Caco-2 (cell line): ENCODE results near the gene RSPO4. TPM values are rescaled to one million over a fixed set of nuclear protein-coding genes. Genes with fewer than 3 reads are reported as not detected.

Experiments used
- BruUV-seq: library from RNA; stranded (reverse); fragments of 400-500 nt; replicated peaks from 2 replicates; lab custom pipeline; 2021; lab: Mats Ljungman, UMichigan
- CTCF ChIA-PET: fragments of 300-600 bp; sonication (Branson Sonifier 250); formaldehyde crosslinking; loops from one replicate; lab custom pipeline; 2022; ENCODE audit warnings: antibody characterized with exemption; lab: Charles Lee
- POLR2A ChIA-PET: fragments of 300-600 bp; sonication (Branson Sonifier 250); formaldehyde crosslinking; loops from one replicate; lab custom pipeline; 2022; ENCODE audit warnings: antibody characterized with exemption; lab: Charles Lee
- DNase-seq, 2 experiments: peaks; one replicate each; pipeline versions ENCODE4 v3.0.0 to v3.0.0-alpha.2; 2020 to 2022
- H3K27me3 ChIP-seq: replicated peaks from 2 replicates; pipeline ENCODE4 v1.6.0; 2011; ENCODE audit warnings: low read length; ENCODE audit not compliant: control insufficient read depth, insufficient read depth
- H3K36me3 ChIP-seq: 2 replicates; pipeline ENCODE4 v1.5.1; 2011; ENCODE audit warnings: low read length; ENCODE audit not compliant: control insufficient read depth, insufficient read depth
- H3K4me1 ChIP-seq: fragments of 250-450 bp; sonication (Bioruptor Pico); 2 replicates; pipeline ENCODE4 v1.5.1; 2020; ENCODE audit warnings: mild to moderate bottlenecking
- H3K4me3 ChIP-seq: 2 replicates; pipeline ENCODE4 v1.5.1; 2011; ENCODE audit warnings: low read depth, mild to moderate bottlenecking, control low read depth, low read length
- H3K9me3 ChIP-seq: fragments of 250-450 bp; sonication (Bioruptor Pico); 2 replicates; pipeline ENCODE4 v1.5.1; 2020; ENCODE audit warnings: mild to moderate bottlenecking, moderate library complexity
- H3K27ac Mint-ChIP-seq: one replicate; pipeline ENCODE4 v1.8.0; 2022; ENCODE audit warnings: mixed read lengths; ENCODE audit not compliant: unreplicated experiment
- H3K27me3 Mint-ChIP-seq: one replicate; pipeline ENCODE4 v1.8.0; 2022; ENCODE audit warnings: mixed read lengths; ENCODE audit not compliant: insufficient read depth, unreplicated experiment
- H3K36me3 Mint-ChIP-seq: one replicate; pipeline ENCODE4 v1.8.0; 2022; ENCODE audit warnings: mild to moderate bottlenecking, mixed read lengths; ENCODE audit not compliant: insufficient read depth, unreplicated experiment
- H3K4me1 Mint-ChIP-seq: one replicate; pipeline ENCODE4 v1.8.0; 2022; ENCODE audit warnings: low read depth, mixed read lengths; ENCODE audit not compliant: unreplicated experiment
- H3K4me3 Mint-ChIP-seq: one replicate; pipeline ENCODE4 v1.8.0; 2022; ENCODE audit warnings: mild to moderate bottlenecking, moderate library complexity, mixed read lengths; ENCODE audit not compliant: unreplicated experiment
- H3K9me3 Mint-ChIP-seq: one replicate; pipeline ENCODE4 v1.8.0; 2022; ENCODE audit warnings: mixed read lengths; ENCODE audit not compliant: unreplicated experiment
- intact Hi-C: fragments of 100-400 bp; cut with micrococcal nuclease; formaldehyde crosslinking; loops from one replicate; pipeline ENCODE4 v1.10.0; 2022; ENCODE audit not compliant: unreplicated experiment
- total RNA-seq: library from RNA; stranded (reverse); gene quantifications from 2 replicates; pipeline ENCODE4 v1.2.3, GENCODE V29; 2022
- TF ChIP-seq, protein P1 (sequence below), 2 experiments: fragments of 200-600 bp in 1 of 2; IDR thresholded peaks; 1 replicate in 1 of 2; 2 replicates in 1 of 2; pipeline versions ENCODE4 v1.5.1 to v1.8.0; 2011 to 2022; ENCODE audit warnings: antibody characterized with exemption in 1 of 2, control low read depth in 1 of 2, inconsistent platforms in 1 of 2, low read depth in 1 of 2, low read length in 1 of 2, mild to moderate bottlenecking in 1 of 2, moderate library complexity in 1 of 2; ENCODE audit not compliant: insufficient read depth in 1 of 2, severe bottlenecking in 1 of 2, unreplicated experiment in 1 of 2

RSPO4 gene
- total RNA-seq, 1 experiment from 2014 or later, result 0.41 TPM

DNA sequence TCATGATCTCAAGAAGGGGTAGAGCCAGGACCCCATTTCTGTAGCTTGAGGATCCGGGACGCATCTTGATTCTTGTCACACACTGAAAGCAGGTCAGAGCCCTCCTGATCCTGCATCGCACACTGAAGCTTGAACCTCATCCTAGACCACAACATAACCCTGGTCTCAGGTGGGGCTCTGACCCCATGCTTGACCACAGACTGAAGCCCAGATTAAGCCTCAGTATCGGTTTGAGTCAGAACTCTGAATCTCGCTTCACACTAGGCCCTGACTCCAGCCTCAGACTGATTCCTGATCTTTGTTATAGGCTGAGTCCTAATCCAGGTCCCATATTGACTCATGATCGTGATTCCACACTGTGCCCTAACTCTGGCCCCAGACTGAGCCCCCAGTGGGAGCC is 8.5 kb upstream of the RSPO4 start:
- ChIA-PET POLR2A (no interaction called here), CTCF (no interaction called here)
- no peaks in the 10 kb centered on the region for H3K4me1 ChIP-seq
- no peaks in the 10 kb centered on the region for H3K36me3 ChIP-seq
- no TSS peak for BruUV-seq
- H3K9me3 Mint-ChIP-seq, result no peaks in the 10 kb centered on the region
- intact Hi-C loops, result no loop called here
- H3K4me3 ChIP-seq, result no peak overlapping the region
- no peaks in the 10 kb centered on the region for H3K36me3 Mint-ChIP-seq
- H3K4me1 Mint-ChIP-seq, result no peaks in the 10 kb centered on the region
- TF ChIP-seq, protein P1, sequence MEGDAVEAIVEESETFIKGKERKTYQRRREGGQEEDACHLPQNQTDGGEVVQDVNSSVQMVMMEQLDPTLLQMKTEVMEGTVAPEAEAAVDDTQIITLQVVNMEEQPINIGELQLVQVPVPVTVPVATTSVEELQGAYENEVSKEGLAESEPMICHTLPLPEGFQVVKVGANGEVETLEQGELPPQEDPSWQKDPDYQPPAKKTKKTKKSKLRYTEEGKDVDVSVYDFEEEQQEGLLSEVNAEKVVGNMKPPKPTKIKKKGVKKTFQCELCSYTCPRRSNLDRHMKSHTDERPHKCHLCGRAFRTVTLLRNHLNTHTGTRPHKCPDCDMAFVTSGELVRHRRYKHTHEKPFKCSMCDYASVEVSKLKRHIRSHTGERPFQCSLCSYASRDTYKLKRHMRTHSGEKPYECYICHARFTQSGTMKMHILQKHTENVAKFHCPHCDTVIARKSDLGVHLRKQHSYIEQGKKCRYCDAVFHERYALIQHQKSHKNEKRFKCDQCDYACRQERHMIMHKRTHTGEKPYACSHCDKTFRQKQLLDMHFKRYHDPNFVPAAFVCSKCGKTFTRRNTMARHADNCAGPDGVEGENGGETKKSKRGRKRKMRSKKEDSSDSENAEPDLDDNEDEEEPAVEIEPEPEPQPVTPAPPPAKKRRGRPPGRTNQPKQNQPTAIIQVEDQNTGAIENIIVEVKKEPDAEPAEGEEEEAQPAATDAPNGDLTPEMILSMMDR (IDR thresholded peaks at IDR 0.05; ENCODE audit: insufficient read depth in 1 of 2, low read depth in 1 of 2, low read length in 1 of 2, severe bottlenecking in 1 of 2, unreplicated experiment in 1 of 2), result no peak
- peak in 1 of 2 experiments; percentile 7 for DNase-seq
- no peak overlapping the region for H3K27ac Mint-ChIP-seq
- H3K27me3 Mint-ChIP-seq, result peaks cover 9% of the 10 kb centered on the region
- H3K9me3 ChIP-seq, result no peaks in the 10 kb centered on the region
- no peaks in the 10 kb centered on the region for H3K27me3 ChIP-seq
- no peak overlapping the region for H3K4me3 Mint-ChIP-seq

DNA sequence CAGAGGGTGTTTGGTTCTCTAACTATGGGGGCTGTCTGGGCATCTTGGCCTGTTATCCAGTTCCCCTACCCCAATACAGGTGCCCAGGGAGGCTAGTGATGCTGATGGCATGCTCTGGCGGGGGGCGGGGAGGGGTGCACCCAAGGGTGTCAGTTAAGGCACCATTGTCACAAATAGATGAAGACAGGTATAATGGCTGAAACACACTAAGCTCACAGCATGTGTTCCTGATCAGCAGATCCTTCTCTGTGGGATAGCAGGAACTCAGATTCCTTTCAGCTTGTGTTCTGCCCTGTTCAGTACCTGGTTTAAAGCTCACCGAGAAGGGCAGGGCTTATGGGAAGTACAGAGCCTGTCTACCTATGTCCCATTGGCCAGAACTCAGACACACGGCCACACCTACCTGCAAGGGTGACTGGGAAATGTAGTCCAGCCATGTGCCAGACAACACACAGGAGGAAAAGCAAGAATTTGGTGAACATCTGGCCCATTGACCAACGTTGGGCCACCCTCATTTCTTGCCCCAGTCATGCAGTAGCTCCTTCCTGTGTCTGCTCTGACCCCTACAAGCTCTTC is 3.4 kb upstream of the RSPO4 start:
- H3K9me3 Mint-ChIP-seq, result no peaks in the 10 kb centered on the region
- POLR2A ChIA-PET, result no interaction called here
- Histone ChIP-seq H3K4me3 (no peak overlapping the region), H3K9me3 (no peaks in the 10 kb centered on the region), H3K36me3 (no peaks in the 10 kb centered on the region), H3K4me1 (peaks cover 5% of the 10 kb centered on the region; the same call in 1 of the 2 replicates), H3K27me3 (peaks cover 4% of the 10 kb centered on the region)
- H3K27ac Mint-ChIP-seq, result no peak overlapping the region
- DNase-seq, result peak; percentile 64 to 79
- H3K36me3 Mint-ChIP-seq, result no peaks in the 10 kb centered on the region
- CTCF ChIA-PET, result no interaction called here
- H3K4me1 Mint-ChIP-seq, result peaks cover 16% of the 10 kb centered on the region
- H3K4me3 Mint-ChIP-seq, result no peak overlapping the region
- H3K27me3 Mint-ChIP-seq, result peaks cover 19% of the 10 kb centered on the region
- TF ChIP-seq, protein P1 (IDR thresholded peaks at IDR 0.05; ENCODE audit: insufficient read depth in 1 of 2, low read depth in 1 of 2, low read length in 1 of 2, severe bottlenecking in 1 of 2, unreplicated experiment in 1 of 2), result no peak
- intact Hi-C loops, result loop anchor here (10.0 kb wide), 1 partner anchor 99 kb away; no protein-coding TSS in a partner anchor
- BruUV-seq, result no TSS peak

DNA sequence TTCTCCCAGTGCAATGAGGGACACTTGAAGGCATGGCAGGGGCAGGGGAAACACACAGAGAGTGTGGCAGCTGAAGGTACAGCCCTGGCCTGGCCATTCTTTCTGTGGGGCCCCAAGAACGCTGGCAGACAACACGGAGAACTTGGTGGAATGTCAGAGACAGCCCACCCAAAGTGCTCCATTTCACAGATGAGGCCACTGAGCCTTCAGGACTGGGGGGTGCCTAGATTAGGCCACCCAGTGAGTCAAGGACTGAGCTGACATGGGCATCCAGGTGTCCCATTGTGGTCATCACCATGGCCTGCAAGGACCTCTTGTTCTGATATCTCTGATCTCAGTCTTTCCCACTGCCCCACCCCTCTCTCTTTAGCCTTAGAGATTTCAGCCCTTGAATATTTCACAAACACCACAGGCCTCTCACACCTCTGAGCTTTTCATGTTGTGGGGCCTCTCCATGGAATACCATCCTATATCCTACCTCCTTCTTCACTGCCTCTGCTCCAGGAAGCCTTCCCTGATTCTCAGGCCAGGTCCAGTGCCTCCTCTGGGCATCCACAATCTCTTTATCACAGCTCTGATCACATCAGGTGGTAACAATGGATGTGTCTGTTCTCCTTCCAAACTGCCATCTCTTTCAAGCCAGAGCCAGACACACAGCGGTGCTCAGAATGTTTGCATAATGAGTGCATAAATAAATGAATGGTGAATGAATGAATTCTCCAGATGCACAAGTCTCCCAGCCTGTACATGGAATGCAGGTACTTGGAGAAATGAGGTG is 2.0 kb upstream of the RSPO4 start:
- Mint-ChIP-seq H3K9me3 (no peaks in the 10 kb centered on the region), H3K4me1 (peaks cover 16% of the 10 kb centered on the region), H3K4me3 (no peak overlapping the region), H3K27me3 (peaks cover 21% of the 10 kb centered on the region), H3K27ac (no peak overlapping the region), H3K36me3 (no peaks in the 10 kb centered on the region)
- Histone ChIP-seq H3K27me3 (peaks cover 4% of the 10 kb centered on the region), H3K9me3 (no peaks in the 10 kb centered on the region), H3K4me3 (no peak overlapping the region), H3K36me3 (no peaks in the 10 kb centered on the region), H3K4me1 (peaks cover 5% of the 10 kb centered on the region; the same call in 1 of the 2 replicates)
- POLR2A ChIA-PET, result no interaction called here
- TF ChIP-seq, protein P1 (IDR thresholded peaks at IDR 0.05; ENCODE audit: insufficient read depth in 1 of 2, low read depth in 1 of 2, low read length in 1 of 2, severe bottlenecking in 1 of 2, unreplicated experiment in 1 of 2), result no peak
- CTCF ChIA-PET, result no interaction called here
- intact Hi-C loops, result loop anchor here (10.0 kb wide), 1 partner anchor 101 kb away; no protein-coding TSS in a partner anchor
- no TSS peak for BruUV-seq
- DNase-seq, result peak in 1 of 2 experiments; percentile 17
